ENCODE results near the gene EEF1AKMT2. TPM values are rescaled to one million over a fixed set of nuclear protein-coding genes. Genes with fewer than 3 reads are reported as not detected.

The EEF1AKMT2 gene
- total RNA-seq, 1 experiment from 2014 or later: 32.2 TPM

GRCh38 chr10:124745673-124746072 lies 46.0 kb downstream of the EEF1AKMT2 start:
- TF ChIP-seq CTCF (conservative IDR thresholded peaks at IDR 0.05; ENCODE audit: low read depth, low read length) (peak; percentile 40), EZH2 (IDR thresholded peaks at IDR 0.05; ENCODE audit: borderline replicate concordance, low read depth, low read length, poor library complexity, severe bottlenecking) (no peak)
- peak; percentile 46 for DNase-seq (ENCODE audit: low spot score)
- no peak overlapping the region for H3K4me3 ChIP-seq (ENCODE audit: low read depth, low read length, poor library complexity, severe bottlenecking)
- H3K9me3 ChIP-seq (ENCODE audit: low read depth, low read length, poor library complexity, severe bottlenecking): no peaks in the 10 kb centered on the region
- BruUV-seq (replicated peaks): no TSS peak
- H3K27me3 ChIP-seq (replicated peaks; ENCODE audit: insufficient read depth, low read depth, low read length, poor library complexity): no peaks in the 10 kb centered on the region
- intact Hi-C loops (cut with micrococcal nuclease; ENCODE audit: unreplicated experiment): no loop called here
- no peak overlapping the region for H3K27ac ChIP-seq (ENCODE audit: low read depth, low read length, poor library complexity, severe bottlenecking)
- peaks cover 20% of the 10 kb centered on the region for H3K4me1 ChIP-seq (ENCODE audit: insufficient read depth, low read length, poor library complexity, severe bottlenecking)
- CTCF ChIA-PET: interaction anchor here (1.0 to 1.3 kb wide), 2 partner anchors 213 to 214 kb away, joined by 3 read pairs; no protein-coding TSS in a partner anchor
- peaks cover 5% of the 10 kb centered on the region for H3K36me3 ChIP-seq (ENCODE audit: insufficient read depth, low read length, poor library complexity, severe bottlenecking)
- POLR2A ChIA-PET (ENCODE audit: low non-redundant PET): interaction anchor here (0.7 kb wide), 1 partner anchor 459 kb away, joined by 3 read pairs; no protein-coding TSS in a partner anchor

DNA sequence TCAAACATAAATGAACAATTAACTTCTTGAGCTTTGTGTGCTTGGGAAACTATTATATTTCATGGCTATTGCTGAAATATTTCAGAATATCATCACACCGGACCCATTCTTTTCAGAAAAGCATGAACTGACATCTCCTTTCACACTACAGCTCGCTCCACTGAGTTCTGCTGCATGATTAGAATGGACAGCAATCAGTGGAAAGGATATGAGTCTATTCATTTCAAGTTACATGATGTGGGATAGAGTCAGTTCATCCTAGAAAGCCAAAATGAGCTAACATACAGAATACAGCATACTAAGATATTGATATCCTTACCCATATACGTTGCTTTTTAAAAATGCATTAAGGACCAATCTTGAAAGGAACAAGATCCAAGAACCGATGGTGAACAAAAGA lies 46.4 kb downstream of the EEF1AKMT2 start:
- CTCF ChIA-PET: interaction anchor here (1.0 to 1.3 kb wide), 2 partner anchors 213 to 214 kb away, joined by 3 read pairs; no protein-coding TSS in a partner anchor
- intact Hi-C loops (cut with micrococcal nuclease; ENCODE audit: unreplicated experiment): no loop called here

DNA sequence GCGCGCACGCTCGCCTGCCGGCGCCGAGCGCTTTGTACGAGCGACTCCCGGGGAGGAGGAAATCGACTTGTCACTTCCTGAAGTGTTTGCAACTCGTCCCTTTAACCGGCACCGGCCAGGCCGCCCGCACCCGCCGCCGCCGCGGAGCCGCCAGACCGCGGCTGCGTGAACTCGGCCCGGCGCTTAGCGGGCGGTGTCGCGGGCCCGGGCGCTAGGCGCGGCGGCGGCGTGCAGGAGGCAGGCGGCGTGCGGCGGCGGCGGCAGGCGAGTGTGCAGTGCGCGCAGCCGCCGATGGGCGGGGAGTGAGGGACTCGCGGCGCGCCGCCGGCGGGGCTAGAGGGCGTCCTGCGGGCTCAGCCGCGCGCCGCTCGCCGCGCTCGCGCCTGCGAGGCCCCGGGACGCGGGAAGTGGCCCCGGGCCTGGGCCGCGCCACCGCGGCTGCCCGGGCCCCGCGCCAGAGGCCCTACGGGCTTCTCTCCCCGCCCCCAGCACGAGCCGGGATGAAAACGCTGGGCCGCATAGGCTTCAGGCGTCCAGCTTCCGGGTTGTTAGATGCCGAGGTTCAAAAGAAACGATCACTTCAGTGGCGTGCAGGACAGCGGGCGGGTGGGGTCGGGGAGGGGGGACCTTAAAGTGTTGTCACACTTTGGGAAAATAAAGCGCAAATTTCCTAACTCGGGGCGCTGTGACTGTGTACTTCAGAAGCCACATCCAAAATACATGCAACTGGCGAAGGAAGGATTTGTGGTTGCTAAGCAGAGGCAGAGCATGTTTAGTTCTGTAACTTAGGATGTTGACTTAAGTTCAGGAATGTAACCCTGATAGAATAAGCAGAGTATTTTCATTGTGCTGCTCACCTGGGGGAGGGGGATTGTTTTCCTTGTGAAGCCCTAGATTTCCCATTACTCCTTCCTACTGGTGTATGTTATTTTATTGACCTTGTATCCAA lies 47.3 kb downstream of the EEF1AKMT2 start, which contains the start of gene FAM53B:
Gene FAM53B, minus strand, starts transcription at position 277 of the 949 bp plus-strand sequence. CDS start 37,665 bp downstream, outside the sequence.
- ChIA-PET POLR2A (ENCODE audit: low non-redundant PET) (no interaction called here), CTCF (interaction anchor here (0.6 to 1.3 kb wide), 2 partner anchors 213 to 214 kb away, joined by 3 to 4 read pairs; no protein-coding TSS in a partner anchor)
- TF ChIP-seq EZH2 (IDR thresholded peaks at IDR 0.05; ENCODE audit: borderline replicate concordance, low read depth, low read length, poor library complexity, severe bottlenecking): no peak
- no peak for TF ChIP-seq CTCF (conservative IDR thresholded peaks at IDR 0.05; ENCODE audit: low read depth, low read length)

More for the DNA sequence above, 46.4 kb downstream of the EEF1AKMT2 start:
- no TSS peak for BruUV-seq (replicated peaks)
- Histone ChIP-seq H3K4me1 (ENCODE audit: insufficient read depth, low read length, poor library complexity, severe bottlenecking) (peaks cover 24% of the 10 kb centered on the region), H3K4me3 (ENCODE audit: low read depth, low read length, poor library complexity, severe bottlenecking) (no peak overlapping the region), H3K36me3 (ENCODE audit: insufficient read depth, low read length, poor library complexity, severe bottlenecking) (peaks cover 5% of the 10 kb centered on the region), H3K27ac (ENCODE audit: low read depth, low read length, poor library complexity, severe bottlenecking) (no peak overlapping the region), H3K9me3 (ENCODE audit: low read depth, low read length, poor library complexity, severe bottlenecking) (no peaks in the 10 kb centered on the region), H3K27me3 (replicated peaks; ENCODE audit: insufficient read depth, low read depth, low read length, poor library complexity) (no peaks in the 10 kb centered on the region)
- no peak for DNase-seq (ENCODE audit: low spot score)
- POLR2A ChIA-PET (ENCODE audit: low non-redundant PET): no interaction called here
- TF ChIP-seq CTCF (conservative IDR thresholded peaks at IDR 0.05; ENCODE audit: low read depth, low read length) (no peak), EZH2 (IDR thresholded peaks at IDR 0.05; ENCODE audit: borderline replicate concordance, low read depth, low read length, poor library complexity, severe bottlenecking) (no peak)

More for the DNA sequence above, 47.3 kb downstream of the EEF1AKMT2 start, which contains the start of gene FAM53B:
- Histone ChIP-seq H3K4me1 (ENCODE audit: insufficient read depth, low read length, poor library complexity, severe bottlenecking) (peaks cover 28% of the 10 kb centered on the region), H3K4me3 (ENCODE audit: low read depth, low read length, poor library complexity, severe bottlenecking) (peak within 1 kb of the TSS; percentile 83), H3K27me3 (replicated peaks; ENCODE audit: insufficient read depth, low read depth, low read length, poor library complexity) (no peaks in the 10 kb centered on the region), H3K9me3 (ENCODE audit: low read depth, low read length, poor library complexity, severe bottlenecking) (no peaks in the 10 kb centered on the region), H3K27ac (ENCODE audit: low read depth, low read length, poor library complexity, severe bottlenecking) (peak within 1 kb of the TSS; percentile 83), H3K36me3 (ENCODE audit: insufficient read depth, low read length, poor library complexity, severe bottlenecking) (peaks cover 5% of the 10 kb centered on the region)
- peak; percentile 93 for DNase-seq (ENCODE audit: low spot score)
- no TSS peak for BruUV-seq (replicated peaks)
- intact Hi-C loops (cut with micrococcal nuclease; ENCODE audit: unreplicated experiment): loop anchor here (5.0 kb wide), 1 partner anchor 112 kb away; no protein-coding TSS in a partner anchor
